Karpas-422 (cell line): Measurements from ENCODE around the gene NUP210. TPM values are rescaled to one million over a fixed set of nuclear protein-coding genes. Genes with fewer than 3 reads are reported as not detected.

Source experiments
- DNase-seq: peaks from one replicate; pipeline ENCODE4 v3.0.0-alpha.2; 2015
- H2AFZ ChIP-seq: fragments of 200-600 bp; sonication (generic); 2 replicates; pipeline ENCODE4 v1.6.1; 2014; ENCODE audit warnings: antibody characterized with exemption, low read length, mixed read lengths
- H3K27ac ChIP-seq: fragments of 200-600 bp; sonication (generic); 2 replicates; pipeline ENCODE4 v1.5.1; 2014; ENCODE audit warnings: mild to moderate bottlenecking, low read length, moderate library complexity
- H3K27me3 ChIP-seq: fragments of 200-600 bp; sonication (generic); 2 replicates; pipeline ENCODE4 v1.6.1; 2014; ENCODE audit warnings: low read length, mixed read lengths
- H3K36me3 ChIP-seq: fragments of 200-600 bp; sonication (generic); 2 replicates; pipeline ENCODE4 v1.6.1; 2014; ENCODE audit warnings: low read length, mixed read lengths; ENCODE audit not compliant: insufficient read depth
- H3K4me1 ChIP-seq: fragments of 200-600 bp; sonication (generic); 2 replicates; pipeline ENCODE4 v1.6.1; 2014; ENCODE audit warnings: mild to moderate bottlenecking, low read length, mixed read lengths
- H3K4me2 ChIP-seq: fragments of 200-600 bp; sonication (generic); 2 replicates; pipeline ENCODE4 v1.6.1; 2014; ENCODE audit warnings: low read length, low read depth, mild to moderate bottlenecking; ENCODE audit not compliant: poor library complexity, severe bottlenecking
- H3K4me3 ChIP-seq: fragments of 200-600 bp; sonication (generic); 2 replicates; pipeline ENCODE4 v1.5.1; 2014; ENCODE audit warnings: mild to moderate bottlenecking, antibody characterized with exemption, low read length, mixed read lengths
- H3K79me2 ChIP-seq: fragments of 200-600 bp; sonication (generic); 2 replicates; pipeline ENCODE4 v1.6.1; 2014; ENCODE audit warnings: mild to moderate bottlenecking, low read length, mixed read lengths
- H3K9ac ChIP-seq: fragments of 200-600 bp; sonication (generic); 2 replicates; pipeline ENCODE4 v1.6.0; 2014; ENCODE audit warnings: low read length
- H3K9me2 ChIP-seq: fragments of 200-600 bp; sonication (generic), shearing (Covaris generic); replicated peaks from 2 replicates; pipeline ENCODE4 v1.6.0; 2014; ENCODE audit warnings: mild to moderate bottlenecking, low read length, moderate library complexity; ENCODE audit not compliant: insufficient read depth
- H3K9me3 ChIP-seq: fragments of 300-700, 200-600 bp; sonication (generic); 2 replicates; pipeline ENCODE4 v1.6.1; 2014; ENCODE audit warnings: low read length, mixed read lengths
- H4K20me1 ChIP-seq: fragments of 200-600 bp; sonication (generic); 2 replicates; pipeline ENCODE4 v1.6.1; 2014; ENCODE audit warnings: mild to moderate bottlenecking, antibody characterized with exemption, low read length, low read depth; ENCODE audit not compliant: insufficient read depth
- total RNA-seq: library from RNA; depleted of rRNA; stranded (reverse); fragments of >200 nt; shearing (Covaris generic); gene quantifications from 2 replicates; pipeline ENCODE4 v1.2.3, GENCODE V29; 2014; ENCODE audit warnings: low replicate concordance

Gene NUP210
- total RNA-seq, 1 experiment from 2014 or later = 87.7 TPM

DNA sequence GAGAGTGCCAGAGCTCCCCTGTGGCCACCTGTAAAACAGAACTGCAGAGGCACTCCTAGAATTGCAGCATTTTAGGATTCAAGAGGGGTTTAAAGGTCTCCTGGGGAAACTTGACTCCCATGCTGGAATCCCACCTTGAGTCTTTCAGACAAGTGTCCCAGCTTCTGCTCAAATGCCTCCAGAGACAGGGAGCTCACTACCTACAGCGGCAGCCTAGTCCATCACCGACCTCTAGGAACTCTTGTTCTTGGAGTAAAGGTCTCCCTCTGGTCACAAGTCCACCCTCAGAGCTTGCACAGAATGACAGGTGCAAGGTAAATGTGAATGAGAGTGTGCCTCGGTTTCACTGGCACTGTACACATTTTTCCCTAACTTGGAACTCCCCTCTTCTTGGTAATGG lies 72.0 kb downstream of the NUP210 start:
- DNase-seq = no peak
- Histone ChIP-seq H3K27me3 (no peaks in the 10 kb centered on the region), H3K4me2 (no peak overlapping the region), H3K9me2 (no peaks in the 10 kb centered on the region), H3K9me3 (no peaks in the 10 kb centered on the region), H3K4me1 (peaks cover 7% of the 10 kb centered on the region), H3K4me3 (no peak overlapping the region), H2AFZ (no peak overlapping the region), H3K27ac (no peak overlapping the region), H3K36me3 (peaks cover 66% of the 10 kb centered on the region), H3K9ac (no peak overlapping the region), H3K79me2 (no peaks in the 10 kb centered on the region), H4K20me1 (no peaks in the 10 kb centered on the region)

DNA sequence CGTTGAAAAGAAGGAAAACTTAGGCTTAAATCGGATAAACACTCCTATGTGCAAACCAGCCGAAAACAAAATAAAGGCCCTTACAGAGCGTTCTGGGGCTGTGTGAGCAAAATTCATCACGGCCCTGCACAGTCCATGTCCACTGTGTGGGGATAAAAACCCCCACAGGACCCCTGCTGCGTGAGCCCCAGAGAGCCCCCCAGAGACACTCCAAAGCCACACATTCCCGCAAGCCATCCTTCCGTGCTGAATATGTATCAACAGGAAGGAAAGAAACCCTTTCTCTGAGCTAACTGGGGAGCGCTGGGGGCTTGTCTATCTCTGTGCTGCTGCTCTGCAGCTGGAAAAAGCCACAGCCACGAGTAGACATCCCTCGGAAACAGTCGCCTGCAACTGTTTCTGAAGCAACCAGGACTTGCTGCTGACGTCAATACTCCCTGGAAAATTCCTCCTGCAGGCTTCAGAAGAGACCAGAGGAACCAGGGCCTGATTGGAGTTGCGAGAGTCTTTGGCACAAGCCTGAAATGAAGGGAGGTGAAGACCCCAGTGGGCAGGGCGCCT lies 72.7 kb downstream of the NUP210 start:
- no peaks in the 10 kb centered on the region for H4K20me1 ChIP-seq
- no peaks in the 10 kb centered on the region for H3K79me2 ChIP-seq
- H2AFZ ChIP-seq = no peak overlapping the region
- no peaks in the 10 kb centered on the region for H3K9me3 ChIP-seq
- H3K9ac ChIP-seq = no peak overlapping the region
- peaks cover 63% of the 10 kb centered on the region for H3K36me3 ChIP-seq
- peaks cover under 1% of the 10 kb centered on the region for H3K4me1 ChIP-seq
- no peaks in the 10 kb centered on the region for H3K9me2 ChIP-seq
- DNase-seq = no peak
- no peak overlapping the region for H3K27ac ChIP-seq
- no peaks in the 10 kb centered on the region for H3K27me3 ChIP-seq
- H3K4me3 ChIP-seq = no peak overlapping the region
- H3K4me2 ChIP-seq = no peak overlapping the region

DNA sequence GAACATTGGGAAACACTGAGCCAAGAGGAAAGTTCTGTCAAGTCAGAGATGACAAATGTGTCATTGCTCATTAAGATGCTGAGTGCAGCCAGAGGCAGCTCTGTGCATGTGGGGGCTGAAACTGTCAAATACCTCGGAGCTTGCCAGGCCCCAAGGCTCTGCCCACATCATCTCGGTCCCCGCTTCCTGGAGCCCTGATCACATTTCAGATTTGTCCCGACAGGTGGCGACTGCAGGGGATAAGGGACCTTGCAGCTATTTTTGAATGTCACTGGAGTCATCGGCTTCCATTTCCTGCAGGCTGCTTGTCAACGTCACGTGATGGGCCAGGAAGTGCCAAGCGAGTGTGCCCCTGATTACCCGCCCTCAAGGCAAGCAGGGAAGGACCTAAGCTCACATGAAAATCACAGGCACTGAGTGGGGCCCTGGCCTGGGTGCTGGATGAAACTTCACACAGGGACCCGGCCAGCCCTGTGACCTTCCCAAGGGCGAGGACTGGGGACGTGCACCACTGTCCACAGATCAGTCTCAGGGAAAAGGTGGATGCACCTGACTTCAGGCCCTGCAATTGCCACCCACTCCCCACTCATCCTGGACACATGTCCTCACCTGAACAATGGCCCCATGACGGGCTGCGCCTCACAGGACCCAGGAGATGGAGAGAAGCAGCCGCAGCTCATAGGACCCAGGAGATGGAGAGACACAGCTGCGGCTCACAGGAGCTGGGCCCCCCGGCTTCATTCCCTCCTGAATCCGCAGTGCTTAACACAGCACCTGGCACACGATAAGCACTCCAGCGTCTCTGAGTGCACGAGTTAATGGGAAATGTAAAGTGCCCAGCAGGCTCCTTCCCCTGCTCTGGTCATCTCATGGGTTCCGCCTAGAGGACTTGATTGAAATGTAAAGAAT lies 73.4 kb downstream of the NUP210 start:
- Histone ChIP-seq H2AFZ (no peak overlapping the region), H3K9ac (no peak overlapping the region), H3K79me2 (no peaks in the 10 kb centered on the region), H3K4me2 (no peak overlapping the region), H3K9me3 (no peaks in the 10 kb centered on the region), H3K27me3 (no peaks in the 10 kb centered on the region), H3K4me1 (no peaks in the 10 kb centered on the region), H3K27ac (no peak overlapping the region; the same call in 1 of the 2 replicates), H3K36me3 (peaks cover 57% of the 10 kb centered on the region), H3K9me2 (no peaks in the 10 kb centered on the region), H4K20me1 (no peaks in the 10 kb centered on the region), H3K4me3 (no peak overlapping the region)
- DNase-seq = no peak

DNA sequence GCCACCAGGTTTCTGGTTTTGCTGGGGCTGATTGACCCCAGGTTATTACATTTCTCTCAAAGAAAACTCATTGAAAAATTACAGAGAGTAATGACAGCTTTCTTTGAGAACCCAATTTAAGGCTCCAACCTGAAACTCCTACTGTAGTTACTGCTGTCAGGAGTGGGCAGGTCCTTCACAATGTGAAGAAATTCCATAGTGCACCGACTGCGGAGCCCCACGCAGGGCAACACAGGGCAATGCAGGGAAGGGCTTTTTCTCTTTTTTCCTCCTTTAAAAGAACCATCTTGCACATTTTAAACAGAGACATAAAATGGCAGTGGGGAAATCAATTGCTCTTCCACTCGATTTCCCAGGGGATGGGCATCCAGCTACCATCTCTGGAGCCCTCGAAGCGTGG lies 74.3 kb downstream of the NUP210 start:
- H3K79me2 ChIP-seq = no peaks in the 10 kb centered on the region
- H3K9me2 ChIP-seq = no peaks in the 10 kb centered on the region
- H3K4me3 ChIP-seq = no peak overlapping the region
- H3K27ac ChIP-seq = no peak overlapping the region
- H4K20me1 ChIP-seq = no peaks in the 10 kb centered on the region
- no peak overlapping the region for H3K9ac ChIP-seq
- H3K4me2 ChIP-seq = no peak overlapping the region
- no peaks in the 10 kb centered on the region for H3K27me3 ChIP-seq
- no peak for DNase-seq
- H2AFZ ChIP-seq = no peak overlapping the region
- no peaks in the 10 kb centered on the region for H3K4me1 ChIP-seq
- H3K9me3 ChIP-seq = no peaks in the 10 kb centered on the region
- peaks cover 54% of the 10 kb centered on the region for H3K36me3 ChIP-seq

DNA sequence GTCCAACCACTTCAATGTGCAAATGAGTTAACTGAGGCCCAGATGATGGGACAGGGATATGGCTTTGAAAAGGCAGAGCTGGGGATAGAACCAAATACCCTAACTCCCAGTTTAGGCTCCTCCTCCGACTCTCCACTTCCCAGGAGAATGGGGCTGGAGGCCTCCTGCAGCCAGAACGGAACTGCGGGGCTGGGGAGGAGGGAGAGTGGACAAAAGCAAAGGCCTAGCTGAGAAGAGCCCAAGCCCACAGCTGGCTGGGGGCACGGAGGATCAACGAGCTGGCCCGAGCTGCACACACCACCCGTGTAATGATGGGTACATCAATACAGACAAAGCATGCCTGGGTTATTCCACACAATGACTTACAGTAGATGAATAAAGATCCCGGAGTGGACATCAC lies 74.8 kb downstream of the NUP210 start:
- H3K27me3 ChIP-seq = no peaks in the 10 kb centered on the region
- H3K4me2 ChIP-seq = no peak overlapping the region
- no peaks in the 10 kb centered on the region for H4K20me1 ChIP-seq
- no peaks in the 10 kb centered on the region for H3K79me2 ChIP-seq
- no peak overlapping the region for H3K27ac ChIP-seq
- no peak for DNase-seq
- no peak overlapping the region for H3K9ac ChIP-seq
- H3K9me2 ChIP-seq = no peaks in the 10 kb centered on the region
- no peak overlapping the region for H2AFZ ChIP-seq
- H3K36me3 ChIP-seq = peaks cover 54% of the 10 kb centered on the region
- H3K4me1 ChIP-seq = no peaks in the 10 kb centered on the region
- H3K4me3 ChIP-seq = no peak overlapping the region
- no peaks in the 10 kb centered on the region for H3K9me3 ChIP-seq

DNA sequence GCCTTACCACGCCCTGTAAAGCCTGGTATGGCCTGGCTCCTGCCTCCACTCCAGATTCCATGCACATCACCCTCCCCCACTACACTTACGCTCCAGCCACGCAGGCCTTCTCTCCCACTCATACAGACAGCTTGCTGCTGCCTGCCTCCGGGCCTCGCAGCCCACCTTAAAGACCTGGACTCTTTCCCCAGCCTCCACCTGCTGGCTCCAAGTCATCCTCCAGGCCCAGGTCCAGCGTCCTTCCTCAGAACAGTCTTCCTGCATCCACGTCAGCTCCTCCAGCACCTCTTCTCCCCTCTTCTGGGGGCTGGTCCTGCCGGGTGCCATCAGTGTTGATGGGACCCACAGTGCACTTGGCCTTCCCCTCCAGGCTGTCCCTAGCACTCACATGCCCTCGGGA lies 75.5 kb downstream of the NUP210 start:
- no peak for DNase-seq
- H3K4me2 ChIP-seq = no peak overlapping the region
- peaks cover 2% of the 10 kb centered on the region for H3K4me1 ChIP-seq
- H3K9ac ChIP-seq = no peak overlapping the region
- no peaks in the 10 kb centered on the region for H3K9me3 ChIP-seq
- H3K27me3 ChIP-seq = no peaks in the 10 kb centered on the region
- H3K4me3 ChIP-seq = no peak overlapping the region
- H3K9me2 ChIP-seq = no peaks in the 10 kb centered on the region
- no peak overlapping the region for H2AFZ ChIP-seq
- H3K27ac ChIP-seq = no peak overlapping the region
- no peaks in the 10 kb centered on the region for H4K20me1 ChIP-seq
- no peaks in the 10 kb centered on the region for H3K79me2 ChIP-seq
- peaks cover 48% of the 10 kb centered on the region for H3K36me3 ChIP-seq

DNA sequence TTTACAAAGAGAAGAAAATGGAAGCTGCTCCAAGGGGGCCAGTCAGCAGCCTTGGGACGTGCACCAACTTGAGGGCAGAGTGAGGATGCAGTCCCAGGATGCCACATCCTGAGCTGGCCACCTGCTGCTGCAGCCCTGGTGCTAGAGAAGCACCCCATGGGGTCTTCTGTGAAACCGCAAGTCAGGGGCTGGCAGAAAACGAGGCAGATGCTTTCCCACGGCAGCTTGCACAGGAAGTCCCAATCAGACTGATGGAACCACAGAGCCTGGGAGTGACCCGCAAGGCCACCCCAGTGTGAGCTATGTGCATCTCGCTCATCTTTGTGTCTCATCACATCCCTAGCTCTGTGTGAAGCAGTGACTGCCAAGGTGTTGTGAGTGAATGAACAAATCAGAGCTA lies 76.5 kb downstream of the NUP210 start:
- Histone ChIP-seq H3K4me3 (no peak overlapping the region), H3K9me2 (no peaks in the 10 kb centered on the region), H3K79me2 (no peaks in the 10 kb centered on the region), H3K4me1 (peaks cover 12% of the 10 kb centered on the region), H3K27ac (no peak overlapping the region), H3K9ac (no peak overlapping the region), H3K9me3 (no peaks in the 10 kb centered on the region), H3K27me3 (no peaks in the 10 kb centered on the region), H3K36me3 (peaks cover 42% of the 10 kb centered on the region), H4K20me1 (no peaks in the 10 kb centered on the region), H2AFZ (no peak overlapping the region), H3K4me2 (no peak overlapping the region)
- no peak for DNase-seq

DNA sequence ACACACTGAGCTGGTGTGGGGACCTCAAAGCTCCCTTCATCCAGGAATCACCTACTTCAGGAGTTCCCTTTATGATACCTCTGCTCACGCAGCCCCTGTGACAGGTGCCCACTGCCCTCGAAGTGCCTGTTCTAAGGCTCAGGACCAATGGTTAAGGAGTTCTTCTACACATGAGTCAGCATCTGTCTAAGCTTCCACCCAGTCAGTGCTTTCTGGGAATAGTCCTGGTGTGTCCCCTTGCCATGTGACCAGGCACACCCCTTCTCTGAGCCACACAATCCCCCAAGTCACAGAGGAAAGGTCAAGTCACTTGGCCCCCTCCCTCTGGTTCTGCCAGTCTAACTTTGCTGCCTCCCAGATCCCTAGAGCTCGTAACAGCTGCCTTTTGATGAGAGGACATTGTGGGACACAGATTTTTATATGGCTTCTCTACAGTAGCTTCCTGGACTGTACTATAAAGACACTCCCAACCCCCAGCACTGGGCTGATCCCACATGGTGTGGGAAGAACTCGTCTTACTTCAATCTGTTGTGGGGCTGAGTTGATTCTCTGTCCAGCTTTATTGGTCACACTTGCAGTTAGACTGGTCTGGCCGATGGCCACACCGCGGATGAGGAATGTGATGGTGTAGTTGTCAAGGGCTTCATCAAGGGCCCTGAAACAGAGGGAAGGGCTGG lies 78.8 kb downstream of the NUP210 start:
- Histone ChIP-seq H3K36me3 (peaks cover 21% of the 10 kb centered on the region), H3K4me2 (no peak overlapping the region), H3K27ac (no peak overlapping the region), H3K9me3 (no peaks in the 10 kb centered on the region), H3K4me1 (peaks cover 34% of the 10 kb centered on the region), H3K27me3 (no peaks in the 10 kb centered on the region), H3K9me2 (no peaks in the 10 kb centered on the region), H3K9ac (no peak overlapping the region), H3K4me3 (no peak overlapping the region), H4K20me1 (no peaks in the 10 kb centered on the region), H2AFZ (no peak overlapping the region), H3K79me2 (no peaks in the 10 kb centered on the region)
- DNase-seq = no peak
